ENCODE measurements around the gene ANKRD23.

ANKRD23 gene

DNA sequence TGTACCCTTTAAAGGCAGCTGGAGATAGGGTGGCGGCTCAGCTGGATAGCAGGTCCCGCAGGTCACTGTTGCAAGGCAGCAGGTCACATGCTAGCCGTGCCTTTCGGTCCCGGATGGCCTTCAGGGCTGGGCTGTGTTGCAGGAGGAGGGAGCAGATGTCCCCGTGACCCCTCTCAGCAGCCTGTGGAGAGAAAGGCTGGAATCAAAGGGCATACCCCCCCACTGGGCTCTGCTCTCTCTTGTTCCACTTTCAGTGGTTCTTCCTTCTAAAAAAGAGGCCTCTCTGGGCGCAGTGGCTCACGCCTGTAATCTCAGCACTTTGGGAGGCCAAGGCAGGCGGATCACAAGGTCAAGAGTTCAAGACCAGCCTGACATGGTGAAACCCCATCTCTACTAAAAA, 4.4 kb upstream of the ANKRD23 start:
- Histone ChIP-seq H3K36me3 (peaks cover 39% of the 10 kb centered on the region), H3K27ac (no peak overlapping the region), H3K27me3 (no peaks in the 10 kb centered on the region), H3K4me3 (ENCODE audit: low read depth in 1 of 2, low read length in 1 of 2) (no peak overlapping the region), H3K9me3 (no peaks in the 10 kb centered on the region), H3K4me1 (ENCODE audit: control insufficient read depth in 1 of 2, insufficient read depth in 1 of 2, low read depth in 1 of 2, low read length in 1 of 2) (no peaks in the 10 kb centered on the region)
- TF ChIP-seq, protein P1, sequence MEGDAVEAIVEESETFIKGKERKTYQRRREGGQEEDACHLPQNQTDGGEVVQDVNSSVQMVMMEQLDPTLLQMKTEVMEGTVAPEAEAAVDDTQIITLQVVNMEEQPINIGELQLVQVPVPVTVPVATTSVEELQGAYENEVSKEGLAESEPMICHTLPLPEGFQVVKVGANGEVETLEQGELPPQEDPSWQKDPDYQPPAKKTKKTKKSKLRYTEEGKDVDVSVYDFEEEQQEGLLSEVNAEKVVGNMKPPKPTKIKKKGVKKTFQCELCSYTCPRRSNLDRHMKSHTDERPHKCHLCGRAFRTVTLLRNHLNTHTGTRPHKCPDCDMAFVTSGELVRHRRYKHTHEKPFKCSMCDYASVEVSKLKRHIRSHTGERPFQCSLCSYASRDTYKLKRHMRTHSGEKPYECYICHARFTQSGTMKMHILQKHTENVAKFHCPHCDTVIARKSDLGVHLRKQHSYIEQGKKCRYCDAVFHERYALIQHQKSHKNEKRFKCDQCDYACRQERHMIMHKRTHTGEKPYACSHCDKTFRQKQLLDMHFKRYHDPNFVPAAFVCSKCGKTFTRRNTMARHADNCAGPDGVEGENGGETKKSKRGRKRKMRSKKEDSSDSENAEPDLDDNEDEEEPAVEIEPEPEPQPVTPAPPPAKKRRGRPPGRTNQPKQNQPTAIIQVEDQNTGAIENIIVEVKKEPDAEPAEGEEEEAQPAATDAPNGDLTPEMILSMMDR (IDR thresholded peaks at IDR 0.05) = no peak

DNA sequence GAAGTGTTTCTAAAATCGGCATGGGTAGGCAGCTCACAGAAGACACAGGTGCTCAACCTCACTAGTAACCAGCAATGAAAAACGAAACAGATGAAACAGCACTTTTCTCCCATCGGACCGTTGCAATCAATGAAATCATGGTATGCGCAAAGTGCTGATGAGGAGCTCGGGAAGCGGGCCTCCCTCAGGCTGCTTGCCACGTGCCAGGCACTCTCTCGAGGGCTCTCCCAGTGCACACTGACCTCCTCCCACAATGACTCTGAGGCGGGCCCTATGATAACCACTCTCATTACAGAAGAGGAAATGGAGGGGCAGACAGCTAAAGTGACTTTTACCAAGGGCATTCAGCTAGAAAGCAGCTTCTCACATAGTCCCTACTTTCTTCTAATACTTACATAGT, 3.8 kb upstream of the ANKRD23 start:
- peaks cover 32% of the 10 kb centered on the region for H3K36me3 ChIP-seq
- H3K27me3 ChIP-seq = no peaks in the 10 kb centered on the region
- H3K27ac ChIP-seq = no peak overlapping the region
- TF ChIP-seq, protein P1 (IDR thresholded peaks at IDR 0.05) = no peak
- H3K4me3 ChIP-seq (ENCODE audit: low read depth in 1 of 2, low read length in 1 of 2) = no peak overlapping the region
- no peaks in the 10 kb centered on the region for H3K4me1 ChIP-seq (ENCODE audit: control insufficient read depth in 1 of 2, insufficient read depth in 1 of 2, low read depth in 1 of 2, low read length in 1 of 2)
- H3K9me3 ChIP-seq = no peaks in the 10 kb centered on the region

DNA sequence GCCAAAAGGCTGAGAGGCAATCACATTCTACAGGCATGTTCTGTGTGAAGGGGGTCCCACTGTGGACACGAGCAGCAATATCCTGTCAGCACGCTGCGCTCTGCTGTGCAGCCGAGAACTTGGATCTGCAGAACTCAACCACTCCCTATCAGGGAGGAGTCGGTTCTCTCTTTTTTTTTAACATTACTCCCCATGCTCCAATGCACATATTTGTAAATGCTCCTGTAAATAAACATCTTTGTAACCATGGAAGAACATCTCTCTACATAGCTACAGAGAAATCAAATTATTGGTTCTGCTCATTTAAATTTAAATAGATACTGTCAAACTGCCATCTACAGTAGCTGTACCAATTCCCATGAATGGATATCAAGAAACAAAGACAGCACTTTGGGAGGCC, 3.0 kb upstream of the ANKRD23 start:
- no peak overlapping the region for H3K27ac ChIP-seq
- no peaks in the 10 kb centered on the region for H3K9me3 ChIP-seq
- H3K27me3 ChIP-seq = no peaks in the 10 kb centered on the region
- no peak overlapping the region for H3K4me3 ChIP-seq (ENCODE audit: low read depth in 1 of 2, low read length in 1 of 2)
- H3K36me3 ChIP-seq = peaks cover 31% of the 10 kb centered on the region
- TF ChIP-seq, protein P1 (IDR thresholded peaks at IDR 0.05) = no peak
- no peaks in the 10 kb centered on the region for H3K4me1 ChIP-seq (ENCODE audit: control insufficient read depth in 1 of 2, insufficient read depth in 1 of 2, low read depth in 1 of 2, low read length in 1 of 2)

DNA sequence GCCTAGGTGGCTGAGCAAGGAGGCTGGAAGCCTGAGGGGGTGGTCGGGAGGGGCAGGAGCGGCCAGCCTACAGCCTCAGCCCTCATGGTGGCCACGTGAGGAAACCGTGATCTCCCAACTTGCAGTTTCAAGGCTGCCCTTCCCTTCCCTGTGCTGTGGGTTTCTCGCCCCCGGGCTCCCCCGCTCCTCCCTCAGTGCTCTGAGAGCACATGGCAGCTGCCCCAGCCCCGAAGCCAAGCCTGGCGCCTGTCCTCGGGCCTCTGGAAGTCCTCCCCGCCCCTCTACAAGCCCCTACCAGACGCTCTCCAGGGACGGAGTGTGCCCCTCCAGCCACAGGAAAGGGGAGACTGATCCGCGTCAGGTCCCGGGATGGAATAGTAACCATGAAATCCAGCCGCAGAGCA, 586 bp upstream of the ANKRD23 start:
- Histone ChIP-seq H3K36me3 (peaks cover 14% of the 10 kb centered on the region), H3K27ac (no peak overlapping the region), H3K27me3 (peaks cover 5% of the 10 kb centered on the region), H3K9me3 (no peaks in the 10 kb centered on the region), H3K4me1 (ENCODE audit: control insufficient read depth in 1 of 2, insufficient read depth in 1 of 2, low read depth in 1 of 2, low read length in 1 of 2) (peaks cover 4% of the 10 kb centered on the region in 2 experiments), H3K4me3 (ENCODE audit: low read depth in 1 of 2, low read length in 1 of 2) (no peak overlapping the region)
- TF ChIP-seq, protein P1 (IDR thresholded peaks at IDR 0.05) = no peak

DNA sequence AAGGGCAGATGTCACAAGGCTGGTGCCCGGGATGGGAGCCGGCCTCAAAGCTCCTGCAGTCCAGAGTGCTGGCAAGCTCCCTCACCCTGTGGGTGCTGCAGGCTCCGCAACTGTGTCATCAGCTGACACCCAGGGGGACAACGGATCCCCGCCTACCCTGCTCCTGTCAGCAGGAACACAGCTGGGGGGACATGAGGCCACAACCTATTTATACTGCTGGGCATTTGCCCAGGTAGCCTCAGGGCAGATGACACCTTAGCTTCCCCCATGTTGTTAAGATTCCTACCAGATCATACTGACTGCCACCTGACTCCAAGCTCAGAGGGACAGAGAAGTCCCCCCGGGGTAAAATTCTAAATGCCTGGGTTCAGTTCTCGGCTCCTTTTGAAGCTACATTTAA, 1.2 kb downstream of the ANKRD23 start:
- H3K4me3 ChIP-seq (ENCODE audit: low read depth in 1 of 2, low read length in 1 of 2) = no peak overlapping the region
- H3K27ac ChIP-seq = no peak overlapping the region
- TF ChIP-seq, protein P1 (IDR thresholded peaks at IDR 0.05) = no peak
- peaks cover 9% of the 10 kb centered on the region for H3K27me3 ChIP-seq
- peaks cover 5% of the 10 kb centered on the region for H3K36me3 ChIP-seq
- no peaks in the 10 kb centered on the region for H3K9me3 ChIP-seq
- H3K4me1 ChIP-seq (ENCODE audit: control insufficient read depth in 1 of 2, insufficient read depth in 1 of 2, low read depth in 1 of 2, low read length in 1 of 2) = peaks cover 7 to 10% of the 10 kb centered on the region in 2 experiments
